Kidney capillary endothelial cell (primary cell): Measurements from ENCODE around the gene KIFC3.
A peak's percentile ranks its signal among the peaks of the same experiment; 100 is the strongest.
"Not testable (repeated sequence)": the region's sequence is repeated elsewhere in the genome, so short reads cannot be mapped to it uniquely, and the experiment has no call there.

ENCODE experiments used
- DNase-seq: peaks from one replicate; pipeline ENCODE4 v3.0.0-alpha.2; 2018; ENCODE audit warnings: low spot score

KIFC3 gene

GRCh38 chr16:57722651-57723050 lies 79.6 kb downstream of the KIFC3 start:
- no peak for DNase-seq

- DNase-seq: no peak
Measured at GRCh38 chr16:57722210-57722499, 80.1 kb downstream of the KIFC3 start.

- no peak for DNase-seq
Measured at GRCh38 chr16:57721356-57722209, 80.7 kb downstream of the KIFC3 start.

- DNase-seq: peak; percentile 62
Measured at GRCh38 chr16:57720142-57720575, 82.1 kb downstream of the KIFC3 start.

- DNase-seq: no peak
Measured at GRCh38 chr16:57714047-57714446, 88.2 kb downstream of the KIFC3 start.

GRCh38 chr16:57713596-57713995 lies 88.7 kb downstream of the KIFC3 start:
- DNase-seq: no peak

- not testable (repeated sequence) for DNase-seq
Measured at GRCh38 chr16:57712569-57712968, 89.7 kb downstream of the KIFC3 start.

- DNase-seq: no peak
Measured at GRCh38 chr16:57711993-57712392, 90.3 kb downstream of the KIFC3 start.

- no peak for DNase-seq
Measured at GRCh38 chr16:57711346-57711745, 90.9 kb downstream of the KIFC3 start.

GRCh38 chr16:57709663-57710062 lies 92.6 kb downstream of the KIFC3 start:
- DNase-seq: no peak
